Activated naive CD8-positive, alpha-beta T cell treated with anti-CD3 and anti-CD28 coated beads, Interleukin-2, amount 50 U/mL, for 24 hours (primary cell): ENCODE measurements around the gene PLCH1.
"Not testable (repeated sequence)": the region's sequence is repeated elsewhere in the genome, so short reads cannot be mapped to it uniquely, and the experiment has no call there.

Experiments used
- ATAC-seq: fragments of 150-1000 bp; cut with Tn5 transposase; one replicate; pipeline ENCODE4 v1.10.0; 2021
- DNase-seq: peaks from one replicate; pipeline ENCODE4 v3.0.0; 2021
- H3K27ac Mint-ChIP-seq: one replicate; pipeline ENCODE4 v1.8.0; 2021; ENCODE audit warnings: mild to moderate bottlenecking, mixed read lengths
- H3K27me3 Mint-ChIP-seq: one replicate; pipeline ENCODE4 v1.8.0; 2021; ENCODE audit warnings: mixed read lengths
- H3K36me3 Mint-ChIP-seq: one replicate; pipeline ENCODE4 v1.8.0; 2021; ENCODE audit warnings: low read depth, mixed read lengths
- H3K4me1 Mint-ChIP-seq: one replicate; pipeline ENCODE4 v1.8.0; 2021; ENCODE audit warnings: mixed read lengths
- H3K4me3 Mint-ChIP-seq: one replicate; pipeline ENCODE4 v1.8.0; 2021; ENCODE audit warnings: mild to moderate bottlenecking, moderate library complexity, mixed read lengths
- H3K9me3 Mint-ChIP-seq: one replicate; pipeline ENCODE4 v1.8.0; 2021; ENCODE audit warnings: mixed read lengths

PLCH1 gene

DNA sequence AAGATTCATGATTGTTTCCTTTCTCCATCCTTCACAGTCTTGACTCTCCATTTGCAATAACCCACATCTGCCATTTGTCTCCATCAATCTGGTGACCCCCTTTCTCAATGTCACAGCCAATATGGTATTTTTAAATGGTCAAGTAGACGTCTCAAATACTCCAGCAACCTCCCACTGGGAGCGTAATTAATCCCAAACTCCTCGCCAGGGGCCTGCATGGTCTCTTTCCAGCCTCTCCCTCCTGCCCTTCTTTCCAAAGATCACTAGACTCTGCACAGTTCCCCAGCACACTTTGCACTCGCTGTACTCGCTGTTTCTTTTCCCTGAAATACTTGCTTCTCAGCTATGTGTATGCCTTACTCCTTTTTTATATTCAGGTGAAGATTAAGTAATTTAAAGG, 115.3 kb downstream of the PLCH1 start:
- Mint-ChIP-seq H3K27me3 (no peaks in the 10 kb centered on the region), H3K9me3 (no peaks in the 10 kb centered on the region), H3K4me3 (no peak overlapping the region), H3K27ac (no peak overlapping the region), H3K36me3 (no peaks in the 10 kb centered on the region), H3K4me1 (no peaks in the 10 kb centered on the region)
- ATAC-seq (no peak), DNase-seq (no peak)

DNA sequence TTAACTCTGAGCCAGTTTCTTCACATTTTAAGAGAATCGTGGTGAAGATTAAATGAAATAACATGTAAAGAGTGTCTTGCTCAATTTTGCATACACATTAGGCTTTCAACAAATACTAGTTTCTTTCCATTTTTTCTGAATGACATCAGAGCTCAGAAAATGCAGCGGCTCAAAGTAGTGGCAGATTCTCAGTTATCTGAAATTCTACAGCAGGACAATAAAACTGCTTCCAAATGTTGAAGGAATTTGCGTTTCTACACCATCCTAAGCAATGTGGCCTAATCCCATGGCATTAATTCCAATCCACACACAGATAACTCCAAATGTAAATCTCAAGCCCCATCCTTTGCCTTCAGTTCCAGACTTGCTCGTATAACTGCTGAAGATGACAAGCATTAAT, 115.8 kb downstream of the PLCH1 start:
- Mint-ChIP-seq H3K36me3 (no peaks in the 10 kb centered on the region), H3K4me1 (no peaks in the 10 kb centered on the region), H3K4me3 (no peak overlapping the region), H3K27ac (no peak overlapping the region), H3K9me3 (no peaks in the 10 kb centered on the region), H3K27me3 (no peaks in the 10 kb centered on the region)
- ATAC-seq (no peak), DNase-seq (no peak)

DNA sequence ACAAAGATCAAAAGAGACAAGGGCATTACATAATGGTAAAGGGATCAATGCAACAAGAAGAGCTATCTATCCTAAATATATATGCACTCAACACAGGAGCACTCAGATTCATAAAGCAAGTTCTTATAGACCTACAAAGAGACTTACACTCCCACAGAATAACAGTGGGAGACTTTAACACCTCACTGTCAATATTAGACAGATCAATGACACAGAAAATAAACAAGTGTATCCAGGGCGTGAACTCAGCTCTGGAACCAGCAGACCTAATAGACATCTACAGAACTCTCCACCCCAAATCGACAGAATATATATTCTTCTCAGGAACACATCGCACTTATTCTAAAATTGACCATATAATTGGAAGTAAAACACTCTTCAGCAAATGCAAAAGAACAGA, 122.2 kb downstream of the PLCH1 start:
- not testable (repeated sequence) for H3K4me1 Mint-ChIP-seq, ATAC-seq, H3K4me3 Mint-ChIP-seq, H3K36me3 Mint-ChIP-seq, H3K27ac Mint-ChIP-seq, H3K9me3 Mint-ChIP-seq, H3K27me3 Mint-ChIP-seq, DNase-seq

DNA sequence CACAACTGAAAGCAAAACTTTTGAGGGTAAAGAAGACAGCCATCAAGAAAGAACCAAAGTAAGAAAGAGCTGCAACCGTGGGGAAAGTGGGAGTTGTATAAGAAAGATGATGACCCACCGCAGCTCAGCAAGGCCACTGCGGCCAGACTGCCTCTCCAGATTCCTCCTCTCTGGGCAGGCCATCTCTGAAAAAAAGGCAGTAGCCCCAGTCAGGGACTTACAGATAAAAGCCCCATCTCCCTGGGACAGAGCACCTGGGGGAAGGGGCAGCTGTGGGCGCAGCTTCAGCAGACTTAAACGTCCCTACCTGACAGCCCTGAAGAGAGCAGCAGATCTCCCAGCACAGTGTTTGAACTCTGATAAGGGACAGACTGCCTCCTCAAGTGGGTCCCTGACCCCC, 124.3 kb downstream of the PLCH1 start:
- H3K9me3 Mint-ChIP-seq, DNase-seq, H3K27me3 Mint-ChIP-seq, H3K4me3 Mint-ChIP-seq, H3K36me3 Mint-ChIP-seq, H3K4me1 Mint-ChIP-seq, ATAC-seq, H3K27ac Mint-ChIP-seq: not testable (repeated sequence)

DNA sequence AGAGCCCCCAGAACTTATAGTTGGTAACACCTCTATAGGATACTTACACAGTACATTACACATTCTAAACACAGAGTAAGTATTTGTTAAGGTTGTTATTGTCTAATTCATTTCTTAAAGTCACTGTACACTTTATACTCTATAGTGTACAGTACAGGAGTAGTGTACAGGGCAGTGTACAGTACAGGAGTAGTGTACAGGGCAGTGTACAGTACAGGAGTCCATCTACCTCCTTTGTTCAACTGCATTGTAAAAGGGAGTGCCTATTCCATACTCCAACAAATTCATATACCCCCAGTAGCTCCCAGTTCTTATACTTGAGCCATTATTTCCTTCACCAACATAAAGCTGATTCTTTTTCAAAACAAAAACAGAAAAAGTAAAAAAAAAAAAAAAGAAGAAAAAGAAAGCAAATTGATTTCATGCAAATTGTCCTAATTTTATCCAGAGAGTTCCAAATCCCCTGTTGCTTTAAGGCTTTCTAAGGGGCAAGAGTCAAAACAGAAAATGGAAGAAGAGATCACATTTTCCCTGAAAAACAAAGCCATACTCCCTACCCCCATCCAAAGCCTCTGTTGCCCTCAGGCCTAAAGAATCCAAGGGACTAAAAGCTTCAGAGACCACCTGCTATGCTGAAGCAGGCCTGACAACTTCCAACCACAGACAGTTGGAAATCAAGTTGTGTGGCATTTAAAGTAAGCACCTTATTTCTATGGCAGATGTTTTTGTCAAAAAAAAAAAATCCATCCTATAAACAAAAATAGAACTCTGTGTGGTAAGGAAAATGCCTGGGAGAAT, 125.6 kb downstream of the PLCH1 start:
- ATAC-seq (no peak), DNase-seq (no peak)
- no peaks in the 10 kb centered on the region for H3K27me3 Mint-ChIP-seq
- H3K36me3 Mint-ChIP-seq = no peaks in the 10 kb centered on the region
- H3K9me3 Mint-ChIP-seq = peaks cover 11% of the 10 kb centered on the region
- no peaks in the 10 kb centered on the region for H3K4me1 Mint-ChIP-seq
- no peak overlapping the region for H3K27ac Mint-ChIP-seq
- H3K4me3 Mint-ChIP-seq = no peak overlapping the region

DNA sequence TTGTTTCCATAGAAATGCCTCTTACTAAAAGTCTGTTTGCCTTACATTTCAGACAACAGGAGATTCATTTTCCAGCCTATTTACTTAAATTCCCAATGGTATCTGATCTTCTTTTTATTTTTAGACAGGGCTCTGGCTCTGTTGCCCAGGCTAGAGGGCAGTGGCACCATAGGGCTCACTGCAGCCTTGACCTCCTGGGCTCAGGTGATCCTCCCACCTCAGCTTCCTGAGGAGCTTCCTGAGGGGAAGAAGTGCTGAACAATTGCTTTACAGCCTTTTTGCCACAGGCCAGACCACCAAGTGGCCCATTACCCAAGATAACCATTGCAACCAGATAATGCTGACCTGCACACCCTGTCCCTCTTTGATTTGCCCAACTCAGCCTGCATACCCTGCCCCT, 126.3 kb downstream of the PLCH1 start:
- H3K27me3 Mint-ChIP-seq = no peaks in the 10 kb centered on the region
- no peak overlapping the region for H3K27ac Mint-ChIP-seq
- peaks cover 15% of the 10 kb centered on the region for H3K9me3 Mint-ChIP-seq
- DNase-seq (no peak), ATAC-seq (no peak)
- no peaks in the 10 kb centered on the region for H3K36me3 Mint-ChIP-seq
- H3K4me1 Mint-ChIP-seq = no peaks in the 10 kb centered on the region
- no peak overlapping the region for H3K4me3 Mint-ChIP-seq

DNA sequence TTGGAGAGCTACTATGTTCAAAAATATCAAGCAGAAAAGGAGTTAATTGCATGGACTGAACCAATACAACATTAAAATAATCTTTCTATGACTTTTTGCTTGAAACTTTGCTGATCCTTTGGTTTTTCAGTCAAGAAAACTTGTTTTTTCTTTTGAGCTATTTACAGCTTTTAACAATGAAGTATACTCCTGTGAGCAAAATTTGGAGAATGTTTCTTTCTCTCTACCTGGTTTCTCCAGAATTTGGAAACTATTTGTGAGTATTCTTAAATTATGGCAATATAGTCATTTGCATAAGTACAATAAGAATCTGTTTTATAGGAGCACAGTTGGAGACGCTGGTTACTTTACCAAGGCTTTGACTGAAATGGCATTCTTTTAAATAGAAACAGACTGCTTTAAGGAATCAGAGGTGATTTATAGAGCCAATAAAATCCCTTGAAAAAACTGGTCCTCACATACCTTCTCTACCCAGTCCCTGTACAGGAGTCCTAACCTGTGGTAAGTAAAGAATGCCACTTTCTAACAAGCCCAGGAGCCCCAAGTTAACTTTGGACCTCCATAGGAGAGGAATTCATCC, 127.4 kb downstream of the PLCH1 start:
- H3K36me3 Mint-ChIP-seq = no peaks in the 10 kb centered on the region
- DNase-seq = no peak
- ATAC-seq = no peak
- no peaks in the 10 kb centered on the region for H3K4me1 Mint-ChIP-seq
- H3K9me3 Mint-ChIP-seq = peaks cover 17% of the 10 kb centered on the region
- H3K4me3 Mint-ChIP-seq = no peak overlapping the region
- no peak overlapping the region for H3K27ac Mint-ChIP-seq
- no peaks in the 10 kb centered on the region for H3K27me3 Mint-ChIP-seq

DNA sequence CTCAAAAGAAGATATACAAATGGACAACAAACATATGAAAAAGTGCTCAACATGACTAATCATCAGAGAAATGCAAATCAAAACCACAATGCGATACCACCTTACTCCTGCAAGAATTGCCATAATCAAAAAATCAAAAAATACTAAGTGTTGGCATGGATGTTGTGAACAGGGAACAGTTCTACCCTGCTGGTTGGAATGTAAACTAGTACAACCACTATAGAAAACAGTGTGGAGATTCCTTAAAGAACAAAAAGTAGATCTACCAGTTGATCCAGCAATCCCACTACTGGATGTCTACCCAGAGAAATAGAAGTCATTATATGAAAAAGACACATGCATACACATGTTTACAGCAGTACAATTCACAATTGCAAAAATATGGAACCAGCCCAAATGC, 129.7 kb downstream of the PLCH1 start:
- H3K9me3 Mint-ChIP-seq = peaks cover 26% of the 10 kb centered on the region
- H3K27ac Mint-ChIP-seq, H3K27me3 Mint-ChIP-seq, H3K36me3 Mint-ChIP-seq, DNase-seq, ATAC-seq, H3K4me1 Mint-ChIP-seq, H3K4me3 Mint-ChIP-seq: not testable (repeated sequence)

DNA sequence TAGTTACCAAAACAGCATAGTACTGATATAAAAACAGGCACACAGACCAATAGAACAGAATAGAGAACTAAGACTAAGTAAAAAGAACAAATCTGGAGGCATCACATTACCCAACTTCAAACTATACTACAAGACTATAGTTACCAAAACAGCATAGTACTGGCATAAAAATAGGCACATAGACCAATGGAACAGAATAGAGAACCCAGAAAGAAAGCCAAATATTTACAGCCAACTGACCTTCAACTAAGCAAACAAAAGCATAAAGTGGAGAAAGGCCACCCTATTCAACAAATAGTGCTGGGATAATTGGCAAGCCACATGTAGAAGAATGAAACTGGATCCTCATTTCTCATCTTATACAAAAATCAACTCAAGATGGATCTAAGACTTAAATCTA, 130.5 kb downstream of the PLCH1 start:
- H3K4me1 Mint-ChIP-seq, H3K36me3 Mint-ChIP-seq: not testable (repeated sequence)

DNA sequence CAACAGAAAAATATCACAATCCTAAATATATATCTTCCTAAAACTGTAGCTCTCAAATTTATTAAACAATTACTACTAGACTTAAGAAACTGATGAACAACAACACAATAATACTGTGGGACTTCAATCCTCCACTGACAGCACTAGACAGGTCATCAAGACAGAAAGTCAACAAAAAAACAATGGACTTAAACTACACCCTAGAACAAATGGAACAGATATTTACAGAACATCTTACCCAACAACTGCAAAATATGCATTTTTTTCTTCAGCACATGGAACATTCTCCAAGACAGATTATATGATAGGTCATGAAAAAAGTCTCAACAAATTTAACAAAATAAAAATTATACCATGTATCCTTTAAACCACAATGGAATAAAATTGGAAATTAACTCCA, 133.4 kb downstream of the PLCH1 start:
- no peak overlapping the region for H3K4me3 Mint-ChIP-seq

More for the DNA sequence above, 130.5 kb downstream of the PLCH1 start:
- peaks cover 30% of the 10 kb centered on the region for H3K9me3 Mint-ChIP-seq
- H3K4me3 Mint-ChIP-seq, DNase-seq, ATAC-seq, H3K27ac Mint-ChIP-seq, H3K27me3 Mint-ChIP-seq: not testable (repeated sequence)

DNA sequence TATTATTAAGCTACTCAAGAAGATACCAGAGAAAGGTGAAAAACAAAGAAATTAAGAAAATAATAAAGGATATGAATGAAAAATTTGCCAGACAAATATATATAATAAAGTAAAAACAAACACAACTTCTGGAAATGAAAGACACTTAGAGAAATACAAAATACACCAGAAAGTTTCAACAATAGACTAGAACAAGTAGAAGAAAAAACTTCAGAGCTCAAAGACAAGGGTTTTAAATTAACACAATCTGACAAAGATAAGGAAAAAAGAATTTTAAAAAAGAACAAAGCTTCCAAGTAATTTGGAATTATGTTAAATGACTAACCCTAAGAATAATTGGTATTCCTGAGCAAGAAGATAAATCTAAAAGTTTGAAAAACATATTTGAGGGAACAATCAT, 135.3 kb downstream of the PLCH1 start:
- Mint-ChIP-seq H3K4me3 (no peak overlapping the region), H3K36me3 (no peaks in the 10 kb centered on the region), H3K27ac (no peak overlapping the region), H3K27me3 (peaks cover 1% of the 10 kb centered on the region), H3K9me3 (peaks cover 27% of the 10 kb centered on the region), H3K4me1 (no peaks in the 10 kb centered on the region)
- DNase-seq (no peak), ATAC-seq (no peak)

More for the DNA sequence above, 133.4 kb downstream of the PLCH1 start:
- H3K27me3 Mint-ChIP-seq = no peaks in the 10 kb centered on the region
- DNase-seq (no peak), ATAC-seq (no peak)
- no peak overlapping the region for H3K27ac Mint-ChIP-seq
- H3K4me1 Mint-ChIP-seq = no peaks in the 10 kb centered on the region
- H3K36me3 Mint-ChIP-seq = no peaks in the 10 kb centered on the region
- H3K9me3 Mint-ChIP-seq = peaks cover 38% of the 10 kb centered on the region

DNA sequence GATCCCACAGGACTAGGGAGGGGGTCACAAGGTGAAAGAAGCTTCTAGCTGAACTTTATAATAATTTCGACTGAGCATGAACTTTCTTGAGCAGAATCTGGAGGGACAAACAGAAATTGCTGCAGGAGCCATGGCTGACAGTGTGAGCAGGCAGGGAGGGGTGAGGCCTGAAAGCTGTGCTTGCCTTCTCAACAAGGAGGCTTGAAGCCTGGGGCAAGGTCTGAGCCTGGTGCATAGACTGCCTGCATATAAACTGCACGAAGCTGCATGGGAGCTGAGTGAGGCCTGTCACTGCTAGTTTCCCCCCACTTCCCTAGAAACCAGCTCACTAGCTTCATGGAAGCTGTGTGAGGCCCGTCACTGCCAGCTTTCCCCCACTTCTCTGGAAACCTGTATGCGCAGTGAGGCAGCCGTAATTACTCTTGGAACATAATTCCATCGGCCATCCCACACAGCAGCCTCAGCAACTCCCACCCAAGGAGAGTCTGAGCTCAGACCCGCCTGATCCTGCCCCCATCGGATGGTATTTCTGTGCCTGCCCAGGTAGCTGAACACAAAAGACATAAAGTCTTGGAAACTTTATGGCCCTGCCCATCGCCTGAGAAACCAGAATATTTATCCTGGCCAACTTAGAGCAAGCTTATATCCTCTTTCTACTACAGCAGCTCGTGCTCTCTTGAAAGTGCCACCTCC, 136.5 kb downstream of the PLCH1 start:
- H3K27ac Mint-ChIP-seq = no peak overlapping the region

DNA sequence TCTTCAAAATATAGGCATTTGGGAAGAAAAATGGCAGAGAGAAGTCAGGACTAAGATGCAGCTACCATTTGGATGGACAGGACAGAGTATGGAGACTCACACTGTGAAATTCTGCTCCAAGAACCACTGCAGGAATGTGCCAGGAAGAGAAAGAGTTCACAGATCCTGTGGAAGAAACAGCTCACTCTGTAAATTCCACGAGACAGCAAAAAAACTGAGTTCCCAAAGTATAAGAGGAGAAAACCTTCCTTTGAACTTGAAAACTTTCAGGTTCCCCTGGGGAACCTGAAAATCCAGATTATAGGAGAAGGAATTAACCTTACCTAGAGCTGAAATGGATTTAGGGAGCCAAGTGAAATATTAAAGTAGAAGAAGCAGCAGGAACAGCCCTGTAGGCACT, 137.1 kb downstream of the PLCH1 start:
- no peak overlapping the region for H3K4me3 Mint-ChIP-seq
- DNase-seq (no peak), ATAC-seq (no peak)
- no peaks in the 10 kb centered on the region for H3K4me1 Mint-ChIP-seq
- peaks cover 20% of the 10 kb centered on the region for H3K9me3 Mint-ChIP-seq
- H3K36me3 Mint-ChIP-seq = no peaks in the 10 kb centered on the region
- no peak overlapping the region for H3K27ac Mint-ChIP-seq
- H3K27me3 Mint-ChIP-seq = peaks cover 1% of the 10 kb centered on the region

More for the DNA sequence above, 136.5 kb downstream of the PLCH1 start:
- Mint-ChIP-seq H3K4me3 (no peak overlapping the region), H3K9me3 (peaks cover 20% of the 10 kb centered on the region), H3K36me3 (no peaks in the 10 kb centered on the region), H3K4me1 (no peaks in the 10 kb centered on the region), H3K27me3 (peaks cover 1% of the 10 kb centered on the region)
- no peak for ATAC-seq
- DNase-seq = no peak

DNA sequence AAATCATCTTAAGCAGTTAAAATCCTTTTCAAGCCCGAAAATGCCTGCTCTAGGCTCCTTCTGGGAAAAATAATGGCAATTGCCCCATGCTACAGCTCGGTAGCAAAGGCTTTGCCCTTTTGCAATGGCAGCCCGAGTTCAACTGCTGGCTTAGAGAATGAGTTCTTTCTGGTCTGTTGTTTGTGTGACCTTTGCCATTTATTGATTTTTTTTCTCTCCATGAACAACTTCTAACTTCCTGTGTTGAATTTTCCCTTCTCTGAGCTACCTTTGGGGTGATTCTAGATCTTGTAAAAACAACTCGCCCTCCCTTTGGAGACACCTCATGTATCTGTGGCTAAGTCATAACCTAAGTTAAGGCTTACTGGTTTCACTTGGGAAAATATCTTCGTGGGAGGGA, 139.3 kb downstream of the PLCH1 start:
- ATAC-seq (no peak), DNase-seq (no peak)
- no peak overlapping the region for H3K27ac Mint-ChIP-seq
- no peaks in the 10 kb centered on the region for H3K4me1 Mint-ChIP-seq
- H3K36me3 Mint-ChIP-seq = no peaks in the 10 kb centered on the region
- H3K9me3 Mint-ChIP-seq = peaks cover 14% of the 10 kb centered on the region
- H3K4me3 Mint-ChIP-seq = no peak overlapping the region
- peaks cover 1% of the 10 kb centered on the region for H3K27me3 Mint-ChIP-seq

DNA sequence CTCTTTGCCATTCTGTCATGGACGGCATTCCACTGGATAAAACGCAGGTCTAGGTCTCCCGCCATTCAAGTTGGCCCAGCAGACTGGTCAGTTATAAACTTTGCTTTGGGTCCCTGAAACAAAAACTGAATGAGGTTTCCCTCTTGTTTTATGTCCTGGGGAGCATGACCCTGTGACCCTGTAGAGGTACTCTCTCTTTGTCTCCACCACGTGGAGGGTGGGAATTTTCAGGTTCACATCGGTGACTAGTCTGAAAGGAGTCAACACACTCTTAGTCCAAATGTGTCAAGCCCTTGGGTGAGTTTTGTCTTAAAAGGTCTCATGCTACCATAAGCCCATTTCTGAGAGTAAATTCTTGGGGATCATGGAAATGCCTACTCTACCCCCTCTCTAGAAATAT, 139.9 kb downstream of the PLCH1 start:
- peaks cover 1% of the 10 kb centered on the region for H3K27me3 Mint-ChIP-seq
- DNase-seq (no peak), ATAC-seq (no peak)
- peaks cover 12% of the 10 kb centered on the region for H3K9me3 Mint-ChIP-seq
- H3K36me3 Mint-ChIP-seq = no peaks in the 10 kb centered on the region
- H3K4me3 Mint-ChIP-seq = no peak overlapping the region
- no peak overlapping the region for H3K27ac Mint-ChIP-seq
- no peaks in the 10 kb centered on the region for H3K4me1 Mint-ChIP-seq
